ENCODE results near the gene TRIM54.

The TRIM54 gene

GRCh38 chr2:27354597-27354927 is 72.3 kb downstream of the TRIM54 start:
- no peak for DNase-seq (ENCODE audit: low read depth, low spot score)

GRCh38 chr2:27356056-27356381 is 73.8 kb downstream of the TRIM54 start:
- peak; percentile 54 for DNase-seq (ENCODE audit: low read depth, low spot score)

DNA sequence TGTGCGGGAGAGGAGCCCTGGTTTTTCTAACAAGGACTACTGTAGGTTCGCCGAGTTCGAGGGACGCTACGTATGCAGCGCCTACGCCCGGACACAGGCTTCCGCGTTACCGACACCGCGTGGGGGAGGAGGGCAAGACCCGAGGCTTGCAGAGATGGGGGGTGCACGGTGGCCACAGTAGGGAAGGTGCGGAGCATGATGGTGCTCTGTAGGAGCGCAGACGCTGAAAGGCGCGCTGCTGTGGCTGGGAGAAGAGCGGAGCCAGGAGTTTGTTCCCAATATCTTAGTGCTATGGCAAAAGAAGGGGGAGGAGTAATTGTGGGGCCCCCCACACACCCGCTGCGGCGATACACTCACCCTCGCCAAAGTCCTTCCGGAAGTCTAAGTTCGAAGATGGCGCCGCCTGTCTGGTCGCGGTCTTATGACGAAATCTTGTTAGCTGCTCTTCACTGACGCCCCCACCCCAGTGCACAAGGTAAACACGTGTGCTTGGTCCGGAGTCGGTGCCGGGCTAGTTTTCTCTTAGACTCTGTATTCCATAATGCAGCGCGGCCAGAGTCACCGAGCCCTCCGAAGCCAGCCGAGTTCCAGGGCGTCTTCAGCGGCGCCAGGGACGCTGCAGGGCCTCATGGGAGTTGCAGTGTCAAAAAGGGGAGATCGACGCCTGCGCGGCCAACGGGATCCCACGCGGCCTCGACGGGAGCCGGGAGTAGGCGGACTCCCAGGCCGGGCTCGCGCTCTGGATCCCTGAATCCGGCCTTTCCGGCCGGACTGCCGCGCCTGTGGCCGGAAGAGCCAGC is 74.4 kb downstream of the TRIM54 start, which contains the start of gene GTF3C2:
TSS of gene GTF3C2 (minus strand) at position 383 of the 800 bp plus-strand sequence. CDS start 13,210 bp downstream, outside the sequence.
- DNase-seq (ENCODE audit: low read depth, low spot score): peak; percentile 98

All from astrocyte of the hippocampus (primary cell).